OCI-LY1 (cell line): ENCODE measurements around the gene CYP2C18.
"Not testable (repeated sequence)": the region's sequence is repeated elsewhere in the genome, so short reads cannot be mapped to it uniquely, and the experiment has no call there.

ENCODE experiments used
- CTCF ChIP-seq: fragments of 200-600 bp; sonication (generic), shearing (Covaris generic); IDR thresholded peaks from 2 replicates; pipeline ENCODE4 v1.5.1; 2017; ENCODE audit warnings: mild to moderate bottlenecking, antibody characterized with exemption, low read length, moderate library complexity, mixed read lengths
- EZH2 ChIP-seq: fragments of 200-600 bp; sonication (generic), shearing (Covaris generic); IDR thresholded peaks from 2 replicates; pipeline ENCODE4 v1.8.0; 2017; ENCODE audit warnings: borderline replicate concordance, mixed run types, mild to moderate bottlenecking, antibody characterized with exemption, low read length, moderate library complexity, mixed read lengths

GRCh38 chr10:94638097-94638496 is 45.4 kb upstream of the CYP2C18 start:
- TF ChIP-seq CTCF, EZH2: not testable (repeated sequence)
